CD4-positive, alpha-beta T cell (primary cell): ENCODE results near the gene NFKBIZ. TPM values are rescaled to one million over a fixed set of nuclear protein-coding genes. Genes with fewer than 3 reads are reported as not detected.
A peak's percentile ranks its signal among the peaks of the same experiment; 100 is the strongest.

Experiments
- ATAC-seq: fragments of 200-7000 bp; cut with Tn5 transposase; one replicate; pipeline ENCODE4 v1.10.0; 2022; ENCODE audit warnings: mild to moderate bottlenecking; ENCODE audit not compliant: poor library complexity
- CTCF ChIA-PET: fragments of 350-600 bp; sonication (Branson Sonifier 250); formaldehyde crosslinking; loops from one replicate; lab custom pipeline; 2021; ENCODE audit warnings: antibody characterized with exemption, inconsistent platforms; lab: Charles Lee
- POLR2A ChIA-PET: fragments of 350-600 bp; sonication (Branson Sonifier 250); formaldehyde crosslinking; loops from one replicate; lab custom pipeline; 2021; ENCODE audit warnings: antibody characterized with exemption, inconsistent platforms; lab: Charles Lee
- DNase-seq, 14 experiments: peaks; one replicate each; pipeline ENCODE4 v3.0.0-alpha.2; 2013 to 2020; ENCODE audit warnings: mixed read lengths in 2 of 14
- H3K27ac ChIP-seq, 2 donors: one replicate each; pipeline versions ENCODE4 v1.5.1 to v1.7.0; 2013; ENCODE audit warnings: low read length in 2 of 2, low read depth in 1 of 2, mild to moderate bottlenecking in 1 of 2
- H3K27me3 ChIP-seq, 2 experiments: 1 replicate in 1 of 2; 2 replicates in 1 of 2; pipeline versions ENCODE4 v1.6.1 to v1.7.0; 2013; ENCODE audit warnings: low read length in 2 of 2, control low read depth in 1 of 2, mild to moderate bottlenecking in 1 of 2, moderate library complexity in 1 of 2; ENCODE audit not compliant: insufficient read depth in 2 of 2, control insufficient read depth in 1 of 2
- H3K36me3 ChIP-seq: one replicate; pipeline ENCODE4 v1.6.1; 2013; ENCODE audit warnings: low read length, control low read depth; ENCODE audit not compliant: insufficient read depth
- H3K4me1 ChIP-seq: one replicate; pipeline ENCODE4 v1.6.1; 2013; ENCODE audit warnings: low read length, control low read depth; ENCODE audit not compliant: insufficient read depth
- H3K4me3 ChIP-seq: one replicate; pipeline ENCODE4 v1.5.1; 2013; ENCODE audit warnings: mild to moderate bottlenecking, low read length, moderate library complexity
- H3K9me3 ChIP-seq, 2 experiments: 1 replicate in 1 of 2; 2 replicates in 1 of 2; pipeline versions ENCODE4 v1.6.1 to v1.7.0; 2013; ENCODE audit warnings: low read length in 2 of 2, mild to moderate bottlenecking in 2 of 2, control low read depth in 1 of 2, moderate library complexity in 1 of 2; ENCODE audit not compliant: control insufficient read depth in 1 of 2, insufficient read depth in 1 of 2
- H3K27ac Mint-ChIP-seq: one replicate; pipeline ENCODE4 v1.8.0; 2020; ENCODE audit warnings: mixed read lengths
- H3K27me3 Mint-ChIP-seq: one replicate; pipeline ENCODE4 v1.8.0; 2021; ENCODE audit warnings: mixed read lengths
- H3K36me3 Mint-ChIP-seq: one replicate; pipeline ENCODE4 v1.8.0; 2021; ENCODE audit warnings: low read depth, mixed read lengths
- H3K4me1 Mint-ChIP-seq: one replicate; pipeline ENCODE4 v1.8.0; 2021; ENCODE audit warnings: low read depth, mixed read lengths
- H3K4me3 Mint-ChIP-seq: one replicate; pipeline ENCODE4 v1.8.0; 2020; ENCODE audit warnings: mild to moderate bottlenecking, mixed read lengths
- H3K9me3 Mint-ChIP-seq: one replicate; pipeline ENCODE4 v1.8.0; 2020; ENCODE audit warnings: mixed read lengths
- CTCF ChIP-seq: fragments of 200-600 bp; IDR thresholded peaks from one replicate; pipeline ENCODE4 v1.8.0; 2022; ENCODE audit warnings: antibody characterized with exemption, mild to moderate bottlenecking
- intact Hi-C, 2 experiments: fragments of 100-400 bp; cut with DNase I in 1 of 2; cut with micrococcal nuclease in 1 of 2; formaldehyde crosslinking; loops; one replicate each; pipeline versions ENCODE4 v1.15.1 to v1.9.0; 2023 to 2025; cut with DNase I, micrococcal nuclease
- total RNA-seq, 174 experiments: library from RNA in 2 of 174; stranded (reverse) in 2 of 174; gene quantifications; one replicate each; pipeline ENCODE4 v1.2.3 and lab custom pipeline; 2021 to 2026

NFKBIZ gene
- total RNA-seq, 2 experiments from 2014 or later, result 438 to 451 TPM

DNA sequence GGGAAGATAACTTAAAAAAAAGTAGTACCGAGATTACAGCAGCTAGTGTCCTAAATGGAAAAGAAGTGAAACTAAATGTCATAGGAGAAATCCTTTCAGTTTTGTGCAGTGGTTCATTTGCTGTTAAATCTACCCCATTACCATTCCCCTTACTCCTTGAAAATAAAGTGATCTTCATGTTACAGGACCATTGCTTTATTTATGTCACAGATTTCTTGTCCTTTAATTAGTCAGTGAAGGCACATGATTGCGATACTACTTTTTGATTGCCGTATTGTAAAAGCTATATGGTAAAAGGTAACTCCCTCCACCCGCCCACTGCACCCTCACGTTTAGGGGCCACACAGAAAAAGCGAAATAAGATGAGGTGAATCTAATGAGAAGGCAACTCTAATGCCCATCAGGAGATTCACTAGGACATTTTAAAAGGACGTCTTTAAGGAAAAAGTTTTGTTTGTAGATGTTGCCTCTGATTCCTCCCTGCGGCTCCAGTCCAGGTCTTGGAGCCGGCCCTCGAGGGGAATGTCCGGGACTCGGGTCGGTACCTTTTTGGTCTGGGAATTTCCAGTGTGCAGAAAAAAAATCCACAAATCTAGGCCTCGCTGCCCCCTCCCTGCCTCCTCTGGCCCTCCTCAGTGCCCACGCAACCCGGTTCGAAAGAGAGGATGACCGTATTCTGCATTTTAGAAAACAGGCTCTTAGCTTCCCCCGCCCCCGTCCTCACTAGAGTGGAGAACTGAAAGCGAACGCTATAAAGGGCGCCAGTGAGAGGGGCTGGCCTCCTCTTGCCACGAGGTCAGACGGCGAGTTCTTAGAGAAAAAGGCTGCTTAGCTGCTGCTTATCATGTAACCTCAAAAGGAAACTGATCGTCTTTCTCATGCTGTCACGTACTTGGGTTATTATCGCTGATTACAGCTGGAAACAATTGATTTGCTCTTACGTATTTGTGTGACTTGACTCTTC is 21.8 kb upstream of the NFKBIZ start:
- H3K27me3 Mint-ChIP-seq, result no peaks in the 10 kb centered on the region
- ChIA-PET POLR2A (interaction anchor here (0.5 to 6.7 kb wide), 23 partner anchors 9 to 397 kb away, joined by 3 to 221 read pairs (median 5); partner anchors contain the start of genes CEP97, NFKBIZ, NXPE3 and PCNP), CTCF (interaction anchor here (1.0 to 1.3 kb wide), 2 partner anchors 18 to 22 kb away, joined by 3 read pairs; partner anchors contain the start of gene NFKBIZ)
- H3K36me3 Mint-ChIP-seq, result peaks cover 24% of the 10 kb centered on the region
- peak overlapping the region; percentile 90 to 93 for H3K27ac ChIP-seq
- ATAC-seq (peak; percentile 79), DNase-seq (peak; percentile 55 to 93 (median 66))
- no peak for TF ChIP-seq CTCF
- H3K27ac Mint-ChIP-seq, result peak overlapping the region; percentile 99
- H3K36me3 ChIP-seq, result no peaks in the 10 kb centered on the region
- H3K9me3 Mint-ChIP-seq, result no peaks in the 10 kb centered on the region
- peaks cover 66% of the 10 kb centered on the region for H3K4me1 Mint-ChIP-seq
- no peaks in the 10 kb centered on the region for H3K9me3 ChIP-seq
- H3K27me3 ChIP-seq, result no peaks in the 10 kb centered on the region
- intact Hi-C loops, result loop anchor here in 1 of 2 experiments (1.0 to 5.0 kb wide), 4 partner anchors 19 to 110 kb away; no protein-coding TSS in a partner anchor
- peak overlapping the region; percentile 98 for H3K4me3 Mint-ChIP-seq
- H3K4me3 ChIP-seq, result peak overlapping the region; percentile 70
- H3K4me1 ChIP-seq, result peaks cover 31% of the 10 kb centered on the region

- Histone ChIP-seq H3K4me3 (peak overlapping the region; percentile 70), H3K36me3 (no peaks in the 10 kb centered on the region), H3K27ac (peak overlapping the region; percentile 90 to 93), H3K4me1 (peaks cover 31% of the 10 kb centered on the region), H3K9me3 (no peaks in the 10 kb centered on the region), H3K27me3 (no peaks in the 10 kb centered on the region)
- ATAC-seq (no peak), DNase-seq (no peak)
- TF ChIP-seq CTCF, result no peak
- Mint-ChIP-seq H3K9me3 (no peaks in the 10 kb centered on the region), H3K27me3 (no peaks in the 10 kb centered on the region), H3K27ac (peak overlapping the region; percentile 99), H3K4me3 (peak overlapping the region; percentile 98), H3K4me1 (peaks cover 71% of the 10 kb centered on the region), H3K36me3 (peaks cover 18% of the 10 kb centered on the region)
- ChIA-PET CTCF (interaction anchor here (1.0 to 1.9 kb wide), 2 partner anchors 21 to 401 kb away, joined by 3 to 5 read pairs; partner anchors contain the start of gene NFKBIZ), POLR2A (interaction anchor here (0.7 to 6.7 kb wide), 14 partner anchors 10 to 382 kb away, joined by 3 to 221 read pairs (median 9); partner anchors contain the start of genes NFKBIZ, NXPE3, PCNP and RPL24)
- intact Hi-C loops, result loop anchor here in 1 of 2 experiments (5.0 kb wide), 2 partner anchors 34 to 109 kb away; no protein-coding TSS in a partner anchor
These were observed 21.0 kb upstream of the NFKBIZ start for GRCh38 chr3:101828276-101828675.

DNA sequence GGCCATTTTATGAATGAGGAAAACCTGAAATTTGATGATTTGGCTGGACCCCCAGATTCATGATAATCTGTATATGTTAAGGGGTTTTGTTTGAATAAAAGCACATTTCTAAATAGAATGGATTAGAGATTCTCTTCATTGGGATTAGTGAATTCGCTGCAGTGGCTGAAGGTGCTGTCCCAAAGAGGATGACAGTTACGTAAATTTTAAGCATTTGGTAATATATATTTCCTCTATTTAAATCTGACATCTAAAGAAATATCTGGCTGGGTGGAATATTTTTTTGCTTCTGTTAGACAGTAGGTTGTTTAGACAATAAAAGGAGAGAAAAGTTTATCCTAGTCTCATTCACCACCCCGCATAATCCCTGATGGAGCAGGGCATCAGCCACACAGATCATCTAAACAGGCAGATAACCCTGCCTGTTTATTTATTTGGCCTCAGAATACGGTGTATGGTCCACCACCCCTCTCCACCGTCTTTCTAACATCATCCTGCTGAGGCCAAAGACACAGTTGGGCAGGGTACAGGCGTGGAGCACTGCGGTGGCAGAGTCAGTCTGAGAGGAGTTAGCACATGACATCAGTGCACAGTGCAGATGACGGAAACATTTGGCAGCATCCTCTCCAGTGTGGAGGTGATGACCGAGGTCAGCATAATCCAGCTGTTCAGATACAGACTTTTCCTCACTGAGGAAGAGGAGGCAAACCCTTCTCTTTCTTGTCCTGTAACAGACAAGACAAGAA is 20.4 kb upstream of the NFKBIZ start:
- DNase-seq (peak in 12 of 14 experiments; percentile 24 to 84 (median 40)), ATAC-seq (peak; percentile 47)
- ChIA-PET CTCF (interaction anchor here (1.9 kb wide), 1 partner anchor 400 kb away, joined by 5 read pairs; no protein-coding TSS in a partner anchor), POLR2A (interaction anchor here (0.9 to 6.7 kb wide), 11 partner anchors 10 to 285 kb away, joined by 3 to 221 read pairs (median 7); partner anchors contain the start of genes NFKBIZ and NXPE3)
- Mint-ChIP-seq H3K27ac (peak overlapping the region; percentile 99), H3K4me3 (peak overlapping the region; percentile 98), H3K4me1 (peaks cover 77% of the 10 kb centered on the region), H3K27me3 (no peaks in the 10 kb centered on the region), H3K9me3 (no peaks in the 10 kb centered on the region), H3K36me3 (peaks cover 18% of the 10 kb centered on the region)
- peaks cover 36% of the 10 kb centered on the region for H3K4me1 ChIP-seq
- H3K4me3 ChIP-seq, result peak overlapping the region; percentile 70
- intact Hi-C loops, result loop anchor here in 1 of 2 experiments (5.0 kb wide), 2 partner anchors 33 to 108 kb away; no protein-coding TSS in a partner anchor
- peak overlapping the region; percentile 90 to 93 for H3K27ac ChIP-seq
- no peaks in the 10 kb centered on the region for H3K36me3 ChIP-seq
- H3K9me3 ChIP-seq, result no peaks in the 10 kb centered on the region
- H3K27me3 ChIP-seq, result no peaks in the 10 kb centered on the region
- TF ChIP-seq CTCF, result no peak
